Prostate gland (tissue), 2 donors: ENCODE measurements around the gene PRMT6.

ENCODE experiments used
- CTCF ChIP-seq, 4 experiments: fragments of 200-600 bp in 2 of 4; fragments of 450-650 bp in 2 of 4; sonication (generic) in 2 of 4; IDR thresholded peaks; 1 replicate in 3 of 4; 2 replicates in 1 of 4; pipeline ENCODE4 v1.5.1; 2016 to 2019; ENCODE audit warnings: antibody characterized with exemption in 4 of 4, mild to moderate bottlenecking in 2 of 4, moderate library complexity in 2 of 4
- POLR2A ChIP-seq: fragments of 450-650 bp; IDR thresholded peaks from one replicate; pipeline ENCODE4 v1.6.1; 2016; ENCODE audit warnings: antibody characterized with exemption, mild to moderate bottlenecking
- POLR2AphosphoS5 ChIP-seq: sonication (generic); formaldehyde crosslinking; IDR thresholded peaks from one replicate; pipeline ENCODE4 v1.6.1; 2017; ENCODE audit warnings: antibody characterized with exemption

GRCh38 chr1:107079249-107079648 is 22.8 kb downstream of the PRMT6 start:
- no peak for TF ChIP-seq CTCF (IDR thresholded peaks at IDR 0.05)
- TF ChIP-seq POLR2A: no peak
- TF ChIP-seq POLR2AphosphoS5: no peak
